Gastrocnemius medialis (tissue), 4 donors: Measurements from ENCODE around the gene MMUT.

ENCODE experiments used
- CTCF ChIP-seq, 5 experiments: fragments of 450-650 bp in 3 of 5; fragments of 200-600 bp in 2 of 5; sonication (generic) in 2 of 5; IDR thresholded peaks in 4 of 5; conservative IDR thresholded peaks in 1 of 5; 1 replicate in 4 of 5; 2 replicates in 1 of 5; pipeline ENCODE4 v1.5.1; 2016 to 2019; ENCODE audit warnings: antibody characterized with exemption in 5 of 5, mild to moderate bottlenecking in 3 of 5, moderate library complexity in 3 of 5
- POLR2A ChIP-seq, 2 donors: fragments of 450-650 bp; IDR thresholded peaks; one replicate each; pipeline ENCODE4 v1.6.1; 2017; ENCODE audit warnings: antibody characterized with exemption in 2 of 2, mild to moderate bottlenecking in 2 of 2, moderate library complexity in 2 of 2

GRCh38 chr6:49509342-49509741, 46.3 kb upstream of the MMUT start:
- no peak for TF ChIP-seq CTCF (IDR thresholded peaks at IDR 0.05 in 4 of 5, conservative IDR thresholded peaks at IDR 0.05 in 1 of 5)
- TF ChIP-seq POLR2A (IDR thresholded peaks at IDR 0.05): no peak
